Neural progenitor cell (in vitro differentiated cells): ENCODE measurements around the gene GDF2. TPM values are rescaled to one million over a fixed set of nuclear protein-coding genes. Genes with fewer than 3 reads are reported as not detected.

Source experiments
- DNase-seq: peaks from one replicate; pipeline ENCODE4 v3.0.0-alpha.2; 2016; ENCODE audit warnings: low spot score
- H2AFZ ChIP-seq: fragments of 200-600 bp; sonication (generic); replicated peaks from 2 replicates; pipeline ENCODE4 v1.6.1; 2016; ENCODE audit warnings: antibody characterized with exemption
- H3F3A ChIP-seq: fragments of 200-600 bp; sonication (generic); 2 replicates; pipeline ENCODE4 v1.6.1; 2016; ENCODE audit warnings: antibody characterized with exemption, low read depth
- H3K27ac ChIP-seq: fragments of 200-600 bp; sonication (generic); 2 replicates; pipeline ENCODE4 v1.5.1; 2016; ENCODE audit warnings: mild to moderate bottlenecking
- H3K27me3 ChIP-seq: fragments of 200-600 bp; sonication (generic); 2 replicates; pipeline ENCODE4 v1.6.1; 2016; ENCODE audit warnings: mild to moderate bottlenecking, moderate library complexity
- H3K36me3 ChIP-seq: fragments of 200-600 bp; sonication (generic); 2 replicates; pipeline ENCODE4 v1.5.1; 2016
- H3K4me1 ChIP-seq: fragments of 200-600 bp; sonication (generic); 2 replicates; pipeline ENCODE4 v1.6.1; 2016; ENCODE audit warnings: mixed run types
- H3K4me2 ChIP-seq: fragments of 200-600 bp; sonication (generic); 2 replicates; pipeline ENCODE4 v1.6.1; 2016
- H3K4me3 ChIP-seq: fragments of 200-600 bp; sonication (generic); 2 replicates; pipeline ENCODE4 v1.5.1; 2016
- H3K79me2 ChIP-seq: fragments of 200-600 bp; sonication (generic); 2 replicates; pipeline ENCODE4 v1.6.1; 2016; ENCODE audit warnings: low read depth
- H3K9ac ChIP-seq: fragments of 200-600 bp; sonication (generic); 2 replicates; pipeline ENCODE4 v1.6.1; 2016
- H3K9me3 ChIP-seq: fragments of 200-600 bp; sonication (generic); 2 replicates; pipeline ENCODE4 v1.5.1; 2016; ENCODE audit warnings: low read depth
- H4K20me1 ChIP-seq: fragments of 200-600 bp; sonication (generic); 2 replicates; pipeline ENCODE4 v1.6.1; 2016; ENCODE audit warnings: low read depth
- H3K27ac Mint-ChIP-seq: 3 replicates; pipeline ENCODE4 v1.8.0; 2021; ENCODE audit warnings: mixed read lengths
- H3K27me3 Mint-ChIP-seq: 2 replicates; pipeline ENCODE4 v1.8.0; 2022; ENCODE audit warnings: low read depth, mild to moderate bottlenecking, inconsistent platforms, moderate library complexity, mixed read lengths; ENCODE audit not compliant: insufficient read depth
- H3K36me3 Mint-ChIP-seq: 3 replicates; pipeline ENCODE4 v1.8.0; 2021; ENCODE audit warnings: mixed read lengths
- H3K4me1 Mint-ChIP-seq: 3 replicates; pipeline ENCODE4 v1.8.0; 2021; ENCODE audit warnings: mixed read lengths
- H3K4me3 Mint-ChIP-seq: 3 replicates; pipeline ENCODE4 v1.8.0; 2021; ENCODE audit warnings: mild to moderate bottlenecking, moderate library complexity, mixed read lengths
- H3K9me3 Mint-ChIP-seq: 3 replicates; pipeline ENCODE4 v1.8.0; 2020; ENCODE audit warnings: mixed read lengths
- CTCF ChIP-seq: fragments of 200-600 bp; sonication (generic); IDR thresholded peaks from 2 replicates; pipeline ENCODE4 v1.5.1; 2017; ENCODE audit warnings: antibody characterized with exemption, mild to moderate bottlenecking
- EZH2 ChIP-seq: fragments of 200-600 bp; sonication (generic); IDR thresholded peaks from 2 replicates; pipeline ENCODE4 v1.6.1; 2017; ENCODE audit warnings: antibody characterized with exemption, mild to moderate bottlenecking, moderate library complexity
- EZH2phosphoT487 ChIP-seq: fragments of 200-600 bp; sonication (generic); IDR thresholded peaks from 2 replicates; pipeline ENCODE4 v1.6.1; 2017; ENCODE audit warnings: antibody characterized with exemption
- total RNA-seq: library from RNA; depleted of rRNA; stranded (reverse); fragments of >200 nt; gene quantifications from 2 replicates; pipeline ENCODE4 v1.2.3, GENCODE V29; 2015; ENCODE audit warnings: low replicate concordance

Gene GDF2
- total RNA-seq, 1 donor from 2014 or later = not detected

GRCh38 chr10:47347303-47347675 lies 25.0 kb downstream of the GDF2 start:
- no peak for DNase-seq
- Histone ChIP-seq H3K4me1 (no peaks in the 10 kb centered on the region), H3K4me2 (no peak overlapping the region), H2AFZ (no peak overlapping the region), H4K20me1 (no peaks in the 10 kb centered on the region), H3K36me3 (no peaks in the 10 kb centered on the region), H3F3A (no peaks in the 10 kb centered on the region), H3K79me2 (no peaks in the 10 kb centered on the region), H3K4me3 (no peak overlapping the region), H3K9me3 (no peaks in the 10 kb centered on the region), H3K27me3 (no peaks in the 10 kb centered on the region), H3K9ac (no peak overlapping the region), H3K27ac (no peak overlapping the region)
- H3K27me3 Mint-ChIP-seq = peaks cover 9% of the 10 kb centered on the region
- H3K9me3 Mint-ChIP-seq = no peaks in the 10 kb centered on the region
- H3K4me3 Mint-ChIP-seq = no peak overlapping the region
- TF ChIP-seq EZH2 (no peak), CTCF (no peak), EZH2phosphoT487 (no peak)
- H3K4me1 Mint-ChIP-seq = peaks cover 4% of the 10 kb centered on the region
- no peak overlapping the region for H3K27ac Mint-ChIP-seq
- no peaks in the 10 kb centered on the region for H3K36me3 Mint-ChIP-seq

- Histone ChIP-seq H3K9me3 (no peaks in the 10 kb centered on the region), H3K9ac (no peak within 1 kb of the TSS), H3K27me3 (no peaks in the 10 kb centered on the region), H3K27ac (no peak within 1 kb of the TSS), H4K20me1 (no peaks in the 10 kb centered on the region), H3F3A (no peaks in the 10 kb centered on the region), H3K4me3 (no peak within 1 kb of the TSS), H3K79me2 (no peaks in the 10 kb centered on the region), H3K36me3 (no peaks in the 10 kb centered on the region), H2AFZ (no peak within 1 kb of the TSS), H3K4me1 (no peaks in the 10 kb centered on the region), H3K4me2 (no peak within 1 kb of the TSS)
- H3K27me3 Mint-ChIP-seq = peaks cover 11% of the 10 kb centered on the region
- TF ChIP-seq EZH2phosphoT487 = no peak
- TF ChIP-seq EZH2 = no peak
- TF ChIP-seq CTCF = no peak
- no peaks in the 10 kb centered on the region for H3K36me3 Mint-ChIP-seq
- no peak for DNase-seq
- no peaks in the 10 kb centered on the region for H3K9me3 Mint-ChIP-seq
- H3K4me3 Mint-ChIP-seq = no peak within 1 kb of the TSS
- no peak within 1 kb of the TSS for H3K27ac Mint-ChIP-seq
- peaks cover 4% of the 10 kb centered on the region for H3K4me1 Mint-ChIP-seq
Measured at GRCh38 chr10:47348138-47348651, 25.9 kb downstream of the GDF2 start, which contains the start of gene RBP3. Gene RBP3 (plus strand): TSS chr10:47348363. CDS start chr10:47348485, 122 bp downstream.

GRCh38 chr10:47348661-47349470 lies 26.6 kb downstream of the GDF2 start:
- no peak overlapping the region for H3K27ac ChIP-seq
- no peaks in the 10 kb centered on the region for H3K4me1 ChIP-seq
- Mint-ChIP-seq H3K9me3 (no peaks in the 10 kb centered on the region), H3K27me3 (peaks cover 12% of the 10 kb centered on the region), H3K36me3 (no peaks in the 10 kb centered on the region), H3K27ac (no peak overlapping the region), H3K4me3 (no peak overlapping the region), H3K4me1 (peaks cover 4% of the 10 kb centered on the region)
- no peaks in the 10 kb centered on the region for H3K27me3 ChIP-seq
- no peak overlapping the region for H3K9ac ChIP-seq
- H3K4me2 ChIP-seq = no peak overlapping the region
- no peaks in the 10 kb centered on the region for H3K79me2 ChIP-seq
- no peaks in the 10 kb centered on the region for H4K20me1 ChIP-seq
- TF ChIP-seq EZH2 = no peak
- TF ChIP-seq CTCF = no peak
- no peak for TF ChIP-seq EZH2phosphoT487
- no peak overlapping the region for H2AFZ ChIP-seq
- no peak for DNase-seq
- H3F3A ChIP-seq = no peaks in the 10 kb centered on the region
- H3K4me3 ChIP-seq = no peak overlapping the region
- no peaks in the 10 kb centered on the region for H3K36me3 ChIP-seq
- no peaks in the 10 kb centered on the region for H3K9me3 ChIP-seq
